MM.1S (cell line): ENCODE data around the gene KDM3A.

Experiments
- EZH2 ChIP-seq: fragments of 300-600 bp; sonication (generic); optimal IDR thresholded peaks from 2 replicates; pipeline ENCODE3; 2017; ENCODE audit warnings: low read depth, mild to moderate bottlenecking, antibody characterized with exemption, low read length, mixed read lengths
- TF ChIP-seq, protein P1 (sequence below): fragments of 300-600 bp; sonication (generic); IDR thresholded peaks from 2 replicates; pipeline ENCODE4 v1.5.1; 2016; ENCODE audit warnings: antibody characterized with exemption, low read length, mixed read lengths

DNA sequence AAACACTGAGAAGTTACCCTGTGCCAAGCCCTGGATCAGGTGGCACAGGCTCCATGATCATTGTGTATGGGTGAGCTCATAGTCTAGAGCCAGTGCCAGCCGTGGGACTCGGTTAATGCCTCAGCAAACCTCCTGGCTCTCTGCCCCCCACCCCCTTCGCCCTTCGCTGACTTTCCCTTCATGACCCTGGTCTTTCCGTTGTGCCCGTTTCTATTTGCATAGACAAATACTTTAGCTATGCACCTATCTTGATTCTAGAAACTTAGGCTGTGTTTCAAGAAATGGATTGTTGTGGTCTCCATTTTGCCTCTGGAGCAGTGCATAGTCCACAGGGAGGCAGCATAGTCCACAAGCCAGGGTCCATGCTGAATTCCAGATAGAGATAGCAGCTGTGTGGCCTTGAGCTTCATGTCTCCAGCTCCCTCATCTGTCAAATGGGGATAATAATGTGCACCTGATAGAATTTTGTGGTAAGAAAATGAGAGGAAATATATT, 44.8 kb upstream of the KDM3A start:
- TF ChIP-seq, protein P1, sequence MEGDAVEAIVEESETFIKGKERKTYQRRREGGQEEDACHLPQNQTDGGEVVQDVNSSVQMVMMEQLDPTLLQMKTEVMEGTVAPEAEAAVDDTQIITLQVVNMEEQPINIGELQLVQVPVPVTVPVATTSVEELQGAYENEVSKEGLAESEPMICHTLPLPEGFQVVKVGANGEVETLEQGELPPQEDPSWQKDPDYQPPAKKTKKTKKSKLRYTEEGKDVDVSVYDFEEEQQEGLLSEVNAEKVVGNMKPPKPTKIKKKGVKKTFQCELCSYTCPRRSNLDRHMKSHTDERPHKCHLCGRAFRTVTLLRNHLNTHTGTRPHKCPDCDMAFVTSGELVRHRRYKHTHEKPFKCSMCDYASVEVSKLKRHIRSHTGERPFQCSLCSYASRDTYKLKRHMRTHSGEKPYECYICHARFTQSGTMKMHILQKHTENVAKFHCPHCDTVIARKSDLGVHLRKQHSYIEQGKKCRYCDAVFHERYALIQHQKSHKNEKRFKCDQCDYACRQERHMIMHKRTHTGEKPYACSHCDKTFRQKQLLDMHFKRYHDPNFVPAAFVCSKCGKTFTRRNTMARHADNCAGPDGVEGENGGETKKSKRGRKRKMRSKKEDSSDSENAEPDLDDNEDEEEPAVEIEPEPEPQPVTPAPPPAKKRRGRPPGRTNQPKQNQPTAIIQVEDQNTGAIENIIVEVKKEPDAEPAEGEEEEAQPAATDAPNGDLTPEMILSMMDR = peak; percentile 32
- no peak for TF ChIP-seq EZH2
